MCF 10A (cell line): ENCODE data around the gene KIRREL3. TPM values are rescaled to one million over a fixed set of nuclear protein-coding genes. Genes with fewer than 3 reads are reported as not detected.

Source experiments
- BruUV-seq: library from RNA; stranded (reverse); fragments of 400-500 nt; replicated peaks from 2 replicates; lab custom pipeline; 2021; lab: Mats Ljungman, UMichigan
- CTCF ChIA-PET: fragments of 300-600 bp; sonication (Branson Sonifier 250); formaldehyde crosslinking; extraction: SDS; loops from one replicate; lab custom pipeline; 2021; ENCODE audit warnings: antibody characterized with exemption, inconsistent platforms; lab: Yijun Ruan, JAX
- POLR2A ChIA-PET: fragments of 300-600, 350-650 bp; sonication (Branson Sonifier 250); formaldehyde crosslinking; extraction: SDS; loops from one replicate; lab custom pipeline; 2020; ENCODE audit warnings: antibody characterized with exemption, inconsistent platforms; lab: Yijun Ruan, JAX
- DNase-seq: peaks from one replicate; pipeline ENCODE4 v3.0.0-alpha.2; 2018; ENCODE audit not compliant: unreplicated experiment
- H3K27ac Mint-ChIP-seq: one replicate; pipeline ENCODE4 v1.8.0; 2022; ENCODE audit warnings: mild to moderate bottlenecking, low read depth, mixed read lengths; ENCODE audit not compliant: unreplicated experiment
- H3K27me3 Mint-ChIP-seq: one replicate; pipeline ENCODE4 v1.8.0; 2022; ENCODE audit warnings: mixed read lengths; ENCODE audit not compliant: insufficient read depth, unreplicated experiment
- H3K36me3 Mint-ChIP-seq: one replicate; pipeline ENCODE4 v1.8.0; 2022; ENCODE audit warnings: mild to moderate bottlenecking, moderate library complexity, mixed read lengths; ENCODE audit not compliant: insufficient read depth, unreplicated experiment
- H3K4me1 Mint-ChIP-seq: one replicate; pipeline ENCODE4 v1.8.0; 2022; ENCODE audit warnings: mixed read lengths; ENCODE audit not compliant: insufficient read depth, unreplicated experiment
- H3K4me3 Mint-ChIP-seq: one replicate; pipeline ENCODE4 v1.8.0; 2022; ENCODE audit warnings: mild to moderate bottlenecking, moderate library complexity, mixed read lengths; ENCODE audit not compliant: unreplicated experiment
- H3K9me3 Mint-ChIP-seq: one replicate; pipeline ENCODE4 v1.8.0; 2022; ENCODE audit warnings: mixed read lengths; ENCODE audit not compliant: unreplicated experiment
- CTCF ChIP-seq: fragments of 200-600 bp; IDR thresholded peaks from one replicate; pipeline ENCODE4 v1.8.0; 2022; ENCODE audit warnings: antibody characterized with exemption, mild to moderate bottlenecking; ENCODE audit not compliant: unreplicated experiment
- intact Hi-C: fragments of 100-400 bp; cut with micrococcal nuclease; formaldehyde crosslinking; loops from 2 replicates; pipeline ENCODE4 v1.14.1; 2022
- total RNA-seq: library from RNA; stranded (reverse); gene quantifications from 2 replicates; pipeline ENCODE4 v1.2.3, GENCODE V29; 2022

The KIRREL3 gene
- total RNA-seq, 1 experiment from 2014 or later: not detected

GRCh38 chr11:126679033-126679432 lies 321.5 kb downstream of the KIRREL3 start:
- intact Hi-C loops: loop anchor here (10.0 kb wide), 1 partner anchor 74 kb away; no protein-coding TSS in a partner anchor
- BruUV-seq: no TSS peak

GRCh38 chr11:126676536-126676935 lies 324.0 kb downstream of the KIRREL3 start:
- H3K27me3 Mint-ChIP-seq: peaks cover 29% of the 10 kb centered on the region
- CTCF ChIA-PET: no interaction called here
- intact Hi-C loops: loop anchor here (10.0 kb wide), 1 partner anchor 72 kb away; no protein-coding TSS in a partner anchor

More at GRCh38 chr11:126679033-126679432, 321.5 kb downstream of the KIRREL3 start:
- H3K9me3 Mint-ChIP-seq: no peaks in the 10 kb centered on the region
- peaks cover 31% of the 10 kb centered on the region for H3K27me3 Mint-ChIP-seq
- ChIA-PET POLR2A (no interaction called here), CTCF (no interaction called here)
- no peaks in the 10 kb centered on the region for H3K36me3 Mint-ChIP-seq
- no peak overlapping the region for H3K4me3 Mint-ChIP-seq
- no peaks in the 10 kb centered on the region for H3K4me1 Mint-ChIP-seq
- TF ChIP-seq CTCF: no peak
- H3K27ac Mint-ChIP-seq: no peak overlapping the region
- DNase-seq: no peak

GRCh38 chr11:126673319-126673718 lies 327.3 kb downstream of the KIRREL3 start:
- BruUV-seq: no TSS peak
- H3K4me3 Mint-ChIP-seq: no peak overlapping the region
- peaks cover 35% of the 10 kb centered on the region for H3K27me3 Mint-ChIP-seq
- ChIA-PET POLR2A (interaction anchor here (0.7 kb wide), 1 partner anchor 592 kb away, joined by 3 read pairs; no protein-coding TSS in a partner anchor), CTCF (interaction anchor here (0.7 kb wide), 2 partner anchors 12 to 64 kb away, joined by 3 to 4 read pairs; no protein-coding TSS in a partner anchor)
- DNase-seq: no peak
- intact Hi-C loops: loop anchor here (10.0 kb wide), 1 partner anchor 69 kb away; no protein-coding TSS in a partner anchor
- H3K4me1 Mint-ChIP-seq: no peaks in the 10 kb centered on the region
- TF ChIP-seq CTCF: no peak
- H3K36me3 Mint-ChIP-seq: no peaks in the 10 kb centered on the region
- H3K9me3 Mint-ChIP-seq: no peaks in the 10 kb centered on the region
- no peak overlapping the region for H3K27ac Mint-ChIP-seq

More at GRCh38 chr11:126676536-126676935, 324.0 kb downstream of the KIRREL3 start:
- H3K27ac Mint-ChIP-seq: no peak overlapping the region
- no peak overlapping the region for H3K4me3 Mint-ChIP-seq
- TF ChIP-seq CTCF: no peak
- H3K36me3 Mint-ChIP-seq: no peaks in the 10 kb centered on the region
- BruUV-seq: no TSS peak
- no peak for DNase-seq
- no peaks in the 10 kb centered on the region for H3K4me1 Mint-ChIP-seq
- POLR2A ChIA-PET: no interaction called here
- H3K9me3 Mint-ChIP-seq: no peaks in the 10 kb centered on the region

GRCh38 chr11:126669416-126669815 lies 331.2 kb downstream of the KIRREL3 start:
- CTCF ChIA-PET: no interaction called here
- Mint-ChIP-seq H3K36me3 (no peaks in the 10 kb centered on the region), H3K9me3 (no peaks in the 10 kb centered on the region), H3K4me1 (no peaks in the 10 kb centered on the region), H3K27ac (no peak overlapping the region), H3K27me3 (peaks cover 48% of the 10 kb centered on the region), H3K4me3 (no peak overlapping the region)
- POLR2A ChIA-PET: no interaction called here
- intact Hi-C loops: no loop called here
- no peak for TF ChIP-seq CTCF
- no peak for DNase-seq
- BruUV-seq: no TSS peak
